ENCODE results near the gene ABCA3.
A peak's percentile ranks its signal among the peaks of the same experiment; 100 is the strongest.
"Not testable (repeated sequence)": the region's sequence is repeated elsewhere in the genome, so short reads cannot be mapped to it uniquely, and the experiment has no call there.

The ABCA3 gene

GRCh38 chr16:2277466-2278271, 62.9 kb downstream of the ABCA3 start:
- Histone ChIP-seq H3K4me1 (ENCODE audit: insufficient read depth, low read length) (no peaks in the 10 kb centered on the region), H3K27me3 (ENCODE audit: insufficient read depth, low read length) (no peaks in the 10 kb centered on the region), H3K9me3 (ENCODE audit: low read length) (no peaks in the 10 kb centered on the region), H3K4me3 (ENCODE audit: low read length) (no peak overlapping the region), H3K36me3 (ENCODE audit: insufficient read depth, low read length) (peaks cover 2% of the 10 kb centered on the region), H2AFZ (ENCODE audit: low read depth, low read length) (no peak overlapping the region)

GRCh38 chr16:2276368-2277195, 63.9 kb downstream of the ABCA3 start:
- H3K4me3 ChIP-seq (ENCODE audit: low read length): no peak overlapping the region
- H3K36me3 ChIP-seq (ENCODE audit: insufficient read depth, low read length): peaks cover 2% of the 10 kb centered on the region
- H3K27me3 ChIP-seq (ENCODE audit: insufficient read depth, low read length): no peaks in the 10 kb centered on the region
- H3K9me3 ChIP-seq (ENCODE audit: low read length): no peaks in the 10 kb centered on the region
- no peaks in the 10 kb centered on the region for H3K4me1 ChIP-seq (ENCODE audit: insufficient read depth, low read length)
- no peak overlapping the region for H2AFZ ChIP-seq (ENCODE audit: low read depth, low read length)

- H3K4me1 ChIP-seq (ENCODE audit: insufficient read depth, low read length): no peaks in the 10 kb centered on the region
- H3K4me3 ChIP-seq (ENCODE audit: low read length): no peak overlapping the region
- H3K36me3 ChIP-seq (ENCODE audit: insufficient read depth, low read length): peaks cover 1% of the 10 kb centered on the region
- no peaks in the 10 kb centered on the region for H3K9me3 ChIP-seq (ENCODE audit: low read length)
- H3K27me3 ChIP-seq (ENCODE audit: insufficient read depth, low read length): no peaks in the 10 kb centered on the region
- no peak overlapping the region for H2AFZ ChIP-seq (ENCODE audit: low read depth, low read length)
Measured at GRCh38 chr16:2275476-2276367, 64.8 kb downstream of the ABCA3 start.

GRCh38 chr16:2273931-2274330, 66.6 kb downstream of the ABCA3 start:
- no peak overlapping the region for H2AFZ ChIP-seq (ENCODE audit: low read depth, low read length)
- no peak overlapping the region for H3K4me3 ChIP-seq (ENCODE audit: low read length)
- H3K27me3 ChIP-seq (ENCODE audit: insufficient read depth, low read length): no peaks in the 10 kb centered on the region
- H3K36me3 ChIP-seq (ENCODE audit: insufficient read depth, low read length): no peaks in the 10 kb centered on the region
- peaks cover 11% of the 10 kb centered on the region for H3K4me1 ChIP-seq (ENCODE audit: insufficient read depth, low read length)
- H3K9me3 ChIP-seq (ENCODE audit: low read length): no peaks in the 10 kb centered on the region

GRCh38 chr16:2273484-2273883, 67.0 kb downstream of the ABCA3 start:
- peaks cover 11% of the 10 kb centered on the region for H3K4me1 ChIP-seq (ENCODE audit: insufficient read depth, low read length)
- H3K4me3 ChIP-seq (ENCODE audit: low read length): no peak overlapping the region
- H3K9me3 ChIP-seq (ENCODE audit: low read length): no peaks in the 10 kb centered on the region
- no peaks in the 10 kb centered on the region for H3K36me3 ChIP-seq (ENCODE audit: insufficient read depth, low read length)
- H2AFZ ChIP-seq (ENCODE audit: low read depth, low read length): no peak overlapping the region
- no peaks in the 10 kb centered on the region for H3K27me3 ChIP-seq (ENCODE audit: insufficient read depth, low read length)

- Histone ChIP-seq H3K4me3 (ENCODE audit: low read length) (no peak overlapping the region), H3K4me1 (ENCODE audit: insufficient read depth, low read length) (peaks cover 11% of the 10 kb centered on the region), H2AFZ (ENCODE audit: low read depth, low read length) (no peak overlapping the region), H3K9me3 (ENCODE audit: low read length) (no peaks in the 10 kb centered on the region), H3K36me3 (ENCODE audit: insufficient read depth, low read length) (no peaks in the 10 kb centered on the region), H3K27me3 (ENCODE audit: insufficient read depth, low read length) (no peaks in the 10 kb centered on the region)
Measured at GRCh38 chr16:2271848-2272461, 68.6 kb downstream of the ABCA3 start.

GRCh38 chr16:2270588-2271470, 69.7 kb downstream of the ABCA3 start:
- Histone ChIP-seq H3K9me3 (ENCODE audit: low read length) (no peaks in the 10 kb centered on the region), H2AFZ (ENCODE audit: low read depth, low read length) (no peak overlapping the region), H3K36me3 (ENCODE audit: insufficient read depth, low read length) (peaks cover 3% of the 10 kb centered on the region), H3K4me3 (ENCODE audit: low read length) (no peak overlapping the region), H3K27me3 (ENCODE audit: insufficient read depth, low read length) (no peaks in the 10 kb centered on the region), H3K4me1 (ENCODE audit: insufficient read depth, low read length) (peaks cover 17% of the 10 kb centered on the region)

GRCh38 chr16:2270070-2270462, 70.5 kb downstream of the ABCA3 start:
- Histone ChIP-seq H3K4me3 (ENCODE audit: low read length) (no peak overlapping the region), H3K27me3 (ENCODE audit: insufficient read depth, low read length) (no peaks in the 10 kb centered on the region), H3K9me3 (ENCODE audit: low read length) (no peaks in the 10 kb centered on the region), H3K4me1 (ENCODE audit: insufficient read depth, low read length) (peaks cover 18% of the 10 kb centered on the region), H3K36me3 (ENCODE audit: insufficient read depth, low read length) (peaks cover 7% of the 10 kb centered on the region), H2AFZ (ENCODE audit: low read depth, low read length) (no peak overlapping the region)

GRCh38 chr16:2267913-2268666, 72.4 kb downstream of the ABCA3 start, which contains the start of gene RNPS1:
Gene RNPS1, minus strand, starts transcription at chr16:2268126. Its CDS starts 3,483 bp downstream, at chr16:2264643.
- Histone ChIP-seq H3K4me3 (ENCODE audit: low read length) (peak within 1 kb of the TSS; percentile 72), H2AFZ (ENCODE audit: low read depth, low read length) (peak within 1 kb of the TSS; percentile 81), H3K36me3 (ENCODE audit: insufficient read depth, low read length) (peaks cover 26% of the 10 kb centered on the region), H3K9me3 (ENCODE audit: low read length) (no peaks in the 10 kb centered on the region), H3K4me1 (ENCODE audit: insufficient read depth, low read length) (peaks cover 18% of the 10 kb centered on the region), H3K27me3 (ENCODE audit: insufficient read depth, low read length) (no peaks in the 10 kb centered on the region)

- not testable (repeated sequence) for H3K9me3 ChIP-seq (ENCODE audit: low read length); H3K27me3 ChIP-seq (ENCODE audit: insufficient read depth, low read length)
- peaks cover 18% of the 10 kb centered on the region for H3K4me1 ChIP-seq (ENCODE audit: insufficient read depth, low read length)
- H3K4me3 ChIP-seq (ENCODE audit: low read length): peak overlapping the region; percentile 72
- peaks cover 32% of the 10 kb centered on the region for H3K36me3 ChIP-seq (ENCODE audit: insufficient read depth, low read length)
- peak overlapping the region; percentile 81 for H2AFZ ChIP-seq (ENCODE audit: low read depth, low read length)
Measured at GRCh38 chr16:2267505-2267912, 73.0 kb downstream of the ABCA3 start.

- H2AFZ ChIP-seq (ENCODE audit: low read depth, low read length); H3K27me3 ChIP-seq (ENCODE audit: insufficient read depth, low read length); H3K9me3 ChIP-seq (ENCODE audit: low read length): not testable (repeated sequence)
- peaks cover 18% of the 10 kb centered on the region for H3K4me1 ChIP-seq (ENCODE audit: insufficient read depth, low read length)
- H3K4me3 ChIP-seq (ENCODE audit: low read length): peak overlapping the region; percentile 72
- H3K36me3 ChIP-seq (ENCODE audit: insufficient read depth, low read length): peaks cover 38% of the 10 kb centered on the region
Measured at GRCh38 chr16:2266887-2267286, 73.6 kb downstream of the ABCA3 start.
